Esophagus (tissue), 2 donors: Measurements from ENCODE around the gene TEKT4. TPM values are rescaled to one million over a fixed set of nuclear protein-coding genes. Genes with fewer than 3 reads are reported as not detected.
"Not testable (repeated sequence)": the region's sequence is repeated elsewhere in the genome, so short reads cannot be mapped to it uniquely, and the experiment has no call there.

Experiments
- H3K27ac ChIP-seq, 2 donors: one replicate each; pipeline ENCODE4 v1.5.1; 2013; ENCODE audit warnings: low read depth in 2 of 2, mild to moderate bottlenecking in 2 of 2, inconsistent platforms in 1 of 2, low read length in 1 of 2, moderate library complexity in 1 of 2
- H3K27me3 ChIP-seq, 2 donors: one replicate each; pipeline ENCODE4 v1.6.1; 2013; ENCODE audit warnings: low read length in 2 of 2, control low read depth in 1 of 2, mild to moderate bottlenecking in 1 of 2; ENCODE audit not compliant: insufficient read depth in 2 of 2, control insufficient read depth in 1 of 2
- H3K36me3 ChIP-seq, 2 donors: one replicate each; pipeline ENCODE4 v1.6.1; 2013; ENCODE audit warnings: low read length in 1 of 2; ENCODE audit not compliant: control insufficient read depth in 2 of 2, insufficient read depth in 2 of 2
- H3K4me1 ChIP-seq, 2 donors: one replicate each; pipeline ENCODE4 v1.6.1; 2013; ENCODE audit warnings: low read length in 1 of 2; ENCODE audit not compliant: control insufficient read depth in 2 of 2, insufficient read depth in 2 of 2
- H3K4me3 ChIP-seq, 2 donors: one replicate each; pipeline ENCODE4 v1.5.1; 2013; ENCODE audit warnings: low read length in 2 of 2, mild to moderate bottlenecking in 2 of 2, low read depth in 1 of 2, moderate library complexity in 1 of 2
- H3K9me3 ChIP-seq, 2 donors: one replicate each; pipeline ENCODE4 v1.6.1; 2013; ENCODE audit warnings: mild to moderate bottlenecking in 2 of 2, low read depth in 1 of 2, low read length in 1 of 2, moderate library complexity in 1 of 2; ENCODE audit not compliant: control insufficient read depth in 2 of 2, insufficient read depth in 1 of 2
- WGBS, 2 donors: extraction: QIAGEN DNeasy Blood & Tissue Kit; methylation state at CpG; one replicate each; pipeline ENCODE4 v1.1.7; 2013; 5-methylcytosine and 5-hydroxymethylcytosine counted together
- polyA plus RNA-seq, 2 donors: library from polyadenylated mRNA; stranded (reverse); fragments of 200-250 nt; gene quantifications; one replicate each; pipeline ENCODE4 v1.2.3, GENCODE V29; 2013
- donor health status: healthy with polysubstance abuse.
- donor health status: Bipolar disorder and iron deficiency.

TEKT4 gene
- polyA plus RNA-seq, 2 donors: 0.02 to 0.10 TPM

DNA sequence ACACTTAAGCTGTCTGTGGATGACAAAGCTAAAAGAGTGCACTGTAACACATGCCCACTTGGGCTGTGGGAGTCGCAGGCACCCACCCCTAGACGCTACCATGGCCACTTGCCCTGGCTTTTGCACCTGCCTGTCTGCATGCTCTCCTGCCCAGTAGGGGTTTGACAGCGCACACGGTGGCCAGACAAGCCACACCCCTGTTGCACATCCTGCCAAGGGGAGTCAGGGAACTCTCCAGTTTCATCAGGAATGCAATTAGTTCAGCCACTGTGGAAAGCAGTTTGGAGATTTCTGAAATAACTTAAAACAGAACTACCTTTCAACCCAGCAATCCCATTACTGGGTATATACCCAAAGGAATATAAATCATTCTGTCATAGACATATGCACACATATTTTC is 35.7 kb downstream of the TEKT4 start:
- WGBS, 2 donors: 63 to 80% methylated on average over 4 of the region's 4 CpGs
- H3K27ac ChIP-seq, H3K4me1 ChIP-seq, H3K36me3 ChIP-seq, H3K4me3 ChIP-seq, H3K27me3 ChIP-seq, H3K9me3 ChIP-seq: not testable (repeated sequence)

- Histone ChIP-seq H3K27ac (no peak overlapping the region), H3K27me3 (no peaks in the 10 kb centered on the region), H3K9me3 (peaks cover 0 to 5% of the 10 kb centered on the region in 2 donors), H3K4me1 (no peaks in the 10 kb centered on the region), H3K4me3 (no peak overlapping the region), H3K36me3 (no peaks in the 10 kb centered on the region)
- WGBS, 2 donors: 65 to 67% methylated on average over 11 of the region's 11 CpGs
These were observed 52.0 kb downstream of the TEKT4 start for GRCh38 chr2:94923196-94923595.

DNA sequence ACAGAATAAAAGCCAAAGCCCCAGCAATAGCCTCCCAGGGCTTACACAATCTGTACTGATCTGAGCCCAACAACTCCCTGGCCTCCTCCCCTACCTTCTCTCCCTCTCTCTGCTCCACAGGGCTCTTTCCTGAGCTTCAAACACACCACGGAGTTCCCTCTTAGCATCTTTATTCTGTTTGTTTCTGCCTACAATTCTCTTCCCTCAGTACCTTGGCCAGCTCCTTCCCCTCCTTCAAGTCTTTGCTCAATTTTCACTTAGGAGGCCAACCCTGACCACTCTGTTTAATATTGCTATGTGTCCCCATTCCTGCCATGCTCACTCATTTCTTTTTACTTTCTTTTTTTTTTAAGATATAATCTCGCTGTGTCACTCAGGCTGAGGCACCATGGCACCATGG is 53.8 kb downstream of the TEKT4 start:
- not testable (repeated sequence) for H3K4me3 ChIP-seq, H3K36me3 ChIP-seq, H3K9me3 ChIP-seq, H3K4me1 ChIP-seq, H3K27me3 ChIP-seq, H3K27ac ChIP-seq
- whole genome bisulfite sequencing, 2 donors: 32 to 37% methylated on average over 2 of the region's 2 CpGs

Other genes with a start within 250 kb of the TEKT4 start
- 1,000 to 10,000 TPM; 1,481 to 3,581 TPM for gene MAL, start 154.3 kb downstream of the TEKT4 start, polyA plus RNA-seq